CD14-positive monocyte (primary cell): ENCODE data around the gene ADO. TPM values are rescaled to one million over a fixed set of nuclear protein-coding genes. Genes with fewer than 3 reads are reported as not detected.

Experiments used
- DNase-seq, 3 donors: peaks; one replicate each; pipeline ENCODE4 v3.0.0-alpha.2; 2011 to 2022
- H2AFZ ChIP-seq: 2 replicates; pipeline ENCODE4 v1.6.0; 2012; ENCODE audit warnings: mild to moderate bottlenecking, low read depth, low read length, inconsistent platforms; ENCODE audit not compliant: insufficient read depth, poor library complexity, severe bottlenecking
- H3K27ac ChIP-seq, 2 donors: 1 replicate in 1 of 2; 2 replicates in 1 of 2; pipeline ENCODE4 v1.5.1; 2012 to 2013; ENCODE audit warnings: low read length in 2 of 2, control low read depth in 1 of 2, inconsistent platforms in 1 of 2, low read depth in 1 of 2, mild to moderate bottlenecking in 1 of 2
- H3K27me3 ChIP-seq, 2 donors: one replicate each; pipeline versions ENCODE4 v1.6.0 to v1.6.1; 2011 to 2013; ENCODE audit warnings: low read length in 2 of 2; ENCODE audit not compliant: control insufficient read depth in 2 of 2, insufficient read depth in 2 of 2
- H3K36me3 ChIP-seq, 2 donors: replicated peaks in 1 of 2; 1 replicate in 1 of 2; 2 replicates in 1 of 2; pipeline versions ENCODE4 v1.5.1 to v1.6.1; 2012 to 2013; ENCODE audit warnings: low read length in 2 of 2, control low read depth in 1 of 2, inconsistent platforms in 1 of 2, mild to moderate bottlenecking in 1 of 2; ENCODE audit not compliant: insufficient read depth in 2 of 2, control insufficient read depth in 1 of 2
- H3K4me1 ChIP-seq, 2 donors: 1 replicate in 1 of 2; 2 replicates in 1 of 2; pipeline versions ENCODE4 v1.5.1 to v1.6.1; 2012 to 2013; ENCODE audit warnings: low read length in 2 of 2, control low read depth in 1 of 2, inconsistent platforms in 1 of 2, mild to moderate bottlenecking in 1 of 2, moderate library complexity in 1 of 2; ENCODE audit not compliant: insufficient read depth in 2 of 2, control insufficient read depth in 1 of 2
- H3K4me2 ChIP-seq: replicated peaks from 2 replicates; pipeline ENCODE3; 2012; ENCODE audit warnings: low read length, moderate library complexity, mild to moderate bottlenecking; ENCODE audit not compliant: poor library complexity, severe bottlenecking; ENCODE audit errors: extremely low read depth
- H3K4me3 ChIP-seq, 3 experiments: fragments of 200-600 bp in 1 of 3; sonication (generic) in 1 of 3; replicated peaks in 1 of 3; 1 replicate in 2 of 3; 2 replicates in 1 of 3; pipeline ENCODE4 v1.5.1; 2011 to 2013; ENCODE audit warnings: low read length in 3 of 3, mild to moderate bottlenecking in 3 of 3, control low read depth in 2 of 3, low read depth in 2 of 3, inconsistent platforms in 1 of 3, moderate library complexity in 1 of 3
- H3K79me2 ChIP-seq: 2 replicates; pipeline ENCODE4 v1.6.0; 2012; ENCODE audit warnings: mild to moderate bottlenecking, control low read depth, inconsistent platforms, low read length, moderate library complexity; ENCODE audit not compliant: insufficient read depth
- H3K9ac ChIP-seq: 2 replicates; pipeline ENCODE4 v1.6.0; 2017; ENCODE audit warnings: low read length, mild to moderate bottlenecking; ENCODE audit not compliant: insufficient read depth, poor library complexity, severe bottlenecking
- H3K9me3 ChIP-seq, 2 donors: replicated peaks in 1 of 2; 1 replicate in 1 of 2; 2 replicates in 1 of 2; pipeline versions ENCODE4 v1.5.1 to v1.6.1; 2012 to 2013; ENCODE audit warnings: low read length in 2 of 2, control low read depth in 1 of 2; ENCODE audit not compliant: control insufficient read depth in 1 of 2, insufficient read depth in 1 of 2
- H4K20me1 ChIP-seq: 2 replicates; pipeline ENCODE4 v1.6.0; 2012; ENCODE audit warnings: mild to moderate bottlenecking, low read length, control low read depth, moderate library complexity; ENCODE audit not compliant: insufficient read depth
- H3K27ac Mint-ChIP-seq, 7 donors: one replicate each; pipeline ENCODE4 v1.8.0; 2020; ENCODE audit warnings: mild to moderate bottlenecking in 7 of 7, mixed read lengths in 7 of 7, moderate library complexity in 6 of 7, inconsistent platforms in 2 of 7
- H3K27me3 Mint-ChIP-seq, 3 donors: one replicate each; pipeline ENCODE4 v1.8.0; 2021 to 2022; ENCODE audit warnings: low read depth in 3 of 3, mild to moderate bottlenecking in 3 of 3, mixed read lengths in 3 of 3, moderate library complexity in 3 of 3, inconsistent platforms in 1 of 3
- H3K36me3 Mint-ChIP-seq, 2 donors: one replicate each; pipeline ENCODE4 v1.8.0; 2020; ENCODE audit warnings: mixed read lengths in 2 of 2, inconsistent platforms in 1 of 2, mild to moderate bottlenecking in 1 of 2
- H3K4me1 Mint-ChIP-seq: one replicate; pipeline ENCODE4 v1.8.0; 2020; ENCODE audit warnings: mild to moderate bottlenecking, mixed read lengths
- H3K4me3 Mint-ChIP-seq, 2 donors: one replicate each; pipeline ENCODE4 v1.8.0; 2020; ENCODE audit warnings: mild to moderate bottlenecking in 2 of 2, mixed read lengths in 2 of 2, moderate library complexity in 1 of 2
- H3K9me3 Mint-ChIP-seq, 7 donors: one replicate each; pipeline ENCODE4 v1.8.0; 2020 to 2022; ENCODE audit warnings: mixed read lengths in 7 of 7, mild to moderate bottlenecking in 6 of 7, moderate library complexity in 6 of 7, inconsistent platforms in 2 of 7
- WGBS: methylation state at CpG from one replicate; pipeline ENCODE4 v1.1.5; 2013; ENCODE audit warnings: missing lambda C conversion rate; ENCODE audit not compliant: insufficient coverage; 5-methylcytosine and 5-hydroxymethylcytosine counted together
- intact Hi-C, 2 donors: fragments of 100-400 bp; cut with micrococcal nuclease; formaldehyde crosslinking; loops; one replicate each; pipeline versions ENCODE4 v1.15.0 to v1.15.1; 2023
- polyA plus RNA-seq, 3 donors: library from polyadenylated mRNA; depleted of rRNA in 1 of 3; unstranded in 2 of 3; stranded (reverse) in 1 of 3; fragments of 300-500 nt in 2 of 3; fragments of >200 nt in 1 of 3; fragmentation: Illumina TruSeq in 2 of 3; gene quantifications; 1 replicate in 2 of 3; 2 replicates in 1 of 3; pipeline ENCODE4 v1.2.3, GENCODE V29; 2012 to 2021
- TF ChIP-seq, protein P1 (sequence below): fragments of 200-600 bp; IDR thresholded peaks from one replicate; pipeline ENCODE4 v1.8.0; 2022; ENCODE audit warnings: antibody characterized with exemption, mild to moderate bottlenecking

ADO gene
- polyA plus RNA-seq, 3 donors = 5.7 to 7.0 (median 6.2) TPM

DNA sequence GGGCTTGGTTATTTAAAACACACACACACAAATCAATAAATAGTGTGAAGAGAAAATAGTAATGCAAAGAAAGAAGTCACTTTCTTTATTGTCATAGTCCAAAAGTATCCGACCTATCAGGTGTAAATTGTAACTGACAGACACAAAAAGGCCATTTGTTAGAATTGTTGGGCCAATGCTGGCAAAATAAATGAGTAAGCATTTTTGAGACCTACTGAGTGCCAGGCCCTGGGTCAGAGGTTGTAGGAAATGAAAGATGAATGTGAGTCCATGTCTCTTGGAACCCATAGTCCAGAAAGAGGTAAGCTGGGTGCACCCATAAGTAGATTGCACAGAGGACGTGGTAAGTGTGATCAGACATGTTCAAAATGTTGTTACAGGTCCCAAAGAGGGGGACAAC, 25.1 kb downstream of the ADO start:
- Histone ChIP-seq H3K36me3 (no peaks in the 10 kb centered on the region), H4K20me1 (no peaks in the 10 kb centered on the region), H3K79me2 (no peaks in the 10 kb centered on the region), H3K9me3 (no peaks in the 10 kb centered on the region), H3K4me1 (peaks cover 13 to 14% of the 10 kb centered on the region in 2 donors), H3K4me3 (no peak overlapping the region), H3K9ac (no peak overlapping the region), H3K27ac (no peak overlapping the region), H3K4me2 (no peak overlapping the region), H2AFZ (no peak overlapping the region), H3K27me3 (no peaks in the 10 kb centered on the region)
- Mint-ChIP-seq H3K9me3 (no peaks in the 10 kb centered on the region), H3K4me3 (no peak overlapping the region), H3K27ac (no peak overlapping the region), H3K4me1 (peaks cover 22% of the 10 kb centered on the region), H3K36me3 (no peaks in the 10 kb centered on the region), H3K27me3 (peaks cover 0 to 4% (median 2%) of the 10 kb centered on the region in 3 donors)
- intact Hi-C loops = no loop called here
- no peak for DNase-seq
- WGBS = 91% methylated on average over 1 of the region's 2 CpGs
- TF ChIP-seq, protein P1, sequence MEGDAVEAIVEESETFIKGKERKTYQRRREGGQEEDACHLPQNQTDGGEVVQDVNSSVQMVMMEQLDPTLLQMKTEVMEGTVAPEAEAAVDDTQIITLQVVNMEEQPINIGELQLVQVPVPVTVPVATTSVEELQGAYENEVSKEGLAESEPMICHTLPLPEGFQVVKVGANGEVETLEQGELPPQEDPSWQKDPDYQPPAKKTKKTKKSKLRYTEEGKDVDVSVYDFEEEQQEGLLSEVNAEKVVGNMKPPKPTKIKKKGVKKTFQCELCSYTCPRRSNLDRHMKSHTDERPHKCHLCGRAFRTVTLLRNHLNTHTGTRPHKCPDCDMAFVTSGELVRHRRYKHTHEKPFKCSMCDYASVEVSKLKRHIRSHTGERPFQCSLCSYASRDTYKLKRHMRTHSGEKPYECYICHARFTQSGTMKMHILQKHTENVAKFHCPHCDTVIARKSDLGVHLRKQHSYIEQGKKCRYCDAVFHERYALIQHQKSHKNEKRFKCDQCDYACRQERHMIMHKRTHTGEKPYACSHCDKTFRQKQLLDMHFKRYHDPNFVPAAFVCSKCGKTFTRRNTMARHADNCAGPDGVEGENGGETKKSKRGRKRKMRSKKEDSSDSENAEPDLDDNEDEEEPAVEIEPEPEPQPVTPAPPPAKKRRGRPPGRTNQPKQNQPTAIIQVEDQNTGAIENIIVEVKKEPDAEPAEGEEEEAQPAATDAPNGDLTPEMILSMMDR = no peak

DNA sequence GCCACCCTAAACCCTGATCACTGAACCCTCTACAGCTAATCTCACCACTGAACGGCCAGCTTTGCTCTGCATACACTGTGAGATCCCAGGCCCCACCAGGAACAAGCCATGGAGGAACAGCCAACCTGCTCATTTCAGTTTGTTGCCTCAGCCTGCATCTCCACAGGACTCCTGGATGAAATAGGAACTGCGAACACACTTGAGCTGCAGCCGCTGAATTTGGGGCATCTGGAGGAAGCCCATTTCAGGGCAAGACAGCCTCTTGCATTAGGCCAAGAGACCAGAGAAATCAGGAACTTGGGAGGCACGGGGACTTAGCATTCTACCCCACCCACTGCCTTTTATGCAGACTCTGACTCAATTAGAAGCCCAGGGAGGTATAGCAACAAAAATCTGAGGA, 26.2 kb downstream of the ADO start:
- Histone ChIP-seq H2AFZ (peak overlapping the region; percentile 40), H3K4me3 (no peak overlapping the region), H3K36me3 (no peaks in the 10 kb centered on the region), H3K27ac (no peak overlapping the region), H3K79me2 (no peaks in the 10 kb centered on the region), H3K9ac (no peak overlapping the region), H4K20me1 (no peaks in the 10 kb centered on the region), H3K4me2 (no peak overlapping the region), H3K4me1 (peaks cover 13 to 14% of the 10 kb centered on the region in 2 donors), H3K27me3 (no peaks in the 10 kb centered on the region), H3K9me3 (no peaks in the 10 kb centered on the region)
- no peaks in the 10 kb centered on the region for H3K9me3 Mint-ChIP-seq
- H3K27ac Mint-ChIP-seq = peak overlapping the region in 3 of 7 donors; percentile 36 to 64 (median 54)
- DNase-seq = peak; percentile 42 to 60 (median 47)
- no peaks in the 10 kb centered on the region for H3K36me3 Mint-ChIP-seq
- intact Hi-C loops = no loop called here
- peaks cover 0 to 7% (median 2%) of the 10 kb centered on the region in 3 donors for H3K27me3 Mint-ChIP-seq
- H3K4me1 Mint-ChIP-seq = peaks cover 22% of the 10 kb centered on the region
- no peak overlapping the region for H3K4me3 Mint-ChIP-seq
- WGBS = 27% methylated on average over 3 of the region's 4 CpGs
- TF ChIP-seq, protein P1 = no peak
